ENCODE data around the gene STAT3. TPM values are rescaled to one million over a fixed set of nuclear protein-coding genes. Genes with fewer than 3 reads are reported as not detected.
A peak's percentile ranks its signal among the peaks of the same experiment; 100 is the strongest.

STAT3 gene
- 41.9 TPM for polyA plus RNA-seq (2013, experiment 1 of 4)
- 49.4 TPM for polyA plus RNA-seq (2013, experiment 2 of 4)
- 33.1 TPM for polyA plus RNA-seq (2013, experiment 3 of 4)
- polyA plus RNA-seq (2013, experiment 4 of 4): 34.9 TPM

- Histone ChIP-seq H3K27ac (ENCODE audit: insufficient read depth, low read depth, low read length, poor library complexity, severe bottlenecking) (peak within 1 kb of the TSS; percentile 89), H3K36me3 (ENCODE audit: control insufficient read depth, insufficient read depth, low read length) (no peaks in the 10 kb centered on the region), H3K27me3 (ENCODE audit: control insufficient read depth, insufficient read depth, low read length, poor library complexity, severe bottlenecking) (no peaks in the 10 kb centered on the region), H3K4me3 (ENCODE audit: insufficient read depth, low read depth, low read length) (peak within 1 kb of the TSS; percentile 89), H3K9me3 (ENCODE audit: control insufficient read depth, low read length) (no peaks in the 10 kb centered on the region), H3K4me1 (ENCODE audit: control insufficient read depth, insufficient read depth, low read length) (no peaks in the 10 kb centered on the region)
- WGBS, 2 experiments: 3 to 4% methylated on average over 44 of the region's 44 CpGs
These were observed at the start of gene STAT3 for GRCh38 chr17:42388381-42389134. Gene STAT3, minus strand, starts transcription at chr17:42388442. Its CDS starts 39,926 bp downstream, at chr17:42348516.

DNA sequence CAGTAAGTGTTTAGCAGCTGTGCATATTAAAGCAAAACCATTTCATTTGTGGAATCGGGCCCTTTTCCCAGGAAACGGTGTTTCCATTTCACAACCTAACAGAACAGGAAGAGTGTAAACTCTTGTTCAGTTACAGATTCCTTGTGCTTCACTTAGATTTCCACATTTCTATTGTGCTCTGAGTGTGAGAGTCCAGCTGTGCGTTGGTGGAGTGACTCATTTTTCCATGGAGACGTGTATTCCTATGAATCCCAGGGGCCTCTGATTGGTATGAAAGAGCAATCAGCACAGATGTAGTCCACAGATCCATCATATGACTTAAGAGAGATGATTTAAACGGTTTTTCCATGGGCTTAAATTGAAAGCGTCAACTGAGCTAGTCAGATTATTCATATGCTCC is 48.1 kb upstream of the STAT3 start:
- no peak overlapping the region for H3K27ac ChIP-seq (ENCODE audit: insufficient read depth, low read depth, low read length, poor library complexity, severe bottlenecking)
- no peak overlapping the region for H3K4me3 ChIP-seq (ENCODE audit: insufficient read depth, low read depth, low read length)
- H3K4me1 ChIP-seq (ENCODE audit: control insufficient read depth, insufficient read depth, low read length): no peaks in the 10 kb centered on the region
- no peaks in the 10 kb centered on the region for H3K9me3 ChIP-seq (ENCODE audit: control insufficient read depth, low read length)
- H3K36me3 ChIP-seq (ENCODE audit: control insufficient read depth, insufficient read depth, low read length): no peaks in the 10 kb centered on the region
- WGBS, 2 experiments: 94% methylated on average over 6 of the region's 6 CpGs
- no peaks in the 10 kb centered on the region for H3K27me3 ChIP-seq (ENCODE audit: control insufficient read depth, insufficient read depth, low read length, poor library complexity, severe bottlenecking)

- WGBS, 2 experiments: 61 to 80% methylated on average over 3 of the region's 3 CpGs
- Histone ChIP-seq H3K27me3 (ENCODE audit: control insufficient read depth, insufficient read depth, low read length, poor library complexity, severe bottlenecking) (no peaks in the 10 kb centered on the region), H3K36me3 (ENCODE audit: control insufficient read depth, insufficient read depth, low read length) (no peaks in the 10 kb centered on the region), H3K4me1 (ENCODE audit: control insufficient read depth, insufficient read depth, low read length) (no peaks in the 10 kb centered on the region), H3K9me3 (ENCODE audit: control insufficient read depth, low read length) (no peaks in the 10 kb centered on the region), H3K4me3 (ENCODE audit: insufficient read depth, low read depth, low read length) (no peak overlapping the region), H3K27ac (ENCODE audit: insufficient read depth, low read depth, low read length, poor library complexity, severe bottlenecking) (no peak overlapping the region)
These were observed 43.5 kb upstream of the STAT3 start for GRCh38 chr17:42431758-42432161.

- Histone ChIP-seq H3K27ac (ENCODE audit: insufficient read depth, low read depth, low read length, poor library complexity, severe bottlenecking) (no peak overlapping the region), H3K27me3 (ENCODE audit: control insufficient read depth, insufficient read depth, low read length, poor library complexity, severe bottlenecking) (no peaks in the 10 kb centered on the region), H3K4me3 (ENCODE audit: insufficient read depth, low read depth, low read length) (no peak overlapping the region), H3K4me1 (ENCODE audit: control insufficient read depth, insufficient read depth, low read length) (no peaks in the 10 kb centered on the region), H3K36me3 (ENCODE audit: control insufficient read depth, insufficient read depth, low read length) (no peaks in the 10 kb centered on the region), H3K9me3 (ENCODE audit: control insufficient read depth, low read length) (no peaks in the 10 kb centered on the region)
- WGBS, 2 experiments: 84 to 95% methylated on average over 3 of the region's 3 CpGs
These were observed 41.6 kb upstream of the STAT3 start for GRCh38 chr17:42429726-42430447.

DNA sequence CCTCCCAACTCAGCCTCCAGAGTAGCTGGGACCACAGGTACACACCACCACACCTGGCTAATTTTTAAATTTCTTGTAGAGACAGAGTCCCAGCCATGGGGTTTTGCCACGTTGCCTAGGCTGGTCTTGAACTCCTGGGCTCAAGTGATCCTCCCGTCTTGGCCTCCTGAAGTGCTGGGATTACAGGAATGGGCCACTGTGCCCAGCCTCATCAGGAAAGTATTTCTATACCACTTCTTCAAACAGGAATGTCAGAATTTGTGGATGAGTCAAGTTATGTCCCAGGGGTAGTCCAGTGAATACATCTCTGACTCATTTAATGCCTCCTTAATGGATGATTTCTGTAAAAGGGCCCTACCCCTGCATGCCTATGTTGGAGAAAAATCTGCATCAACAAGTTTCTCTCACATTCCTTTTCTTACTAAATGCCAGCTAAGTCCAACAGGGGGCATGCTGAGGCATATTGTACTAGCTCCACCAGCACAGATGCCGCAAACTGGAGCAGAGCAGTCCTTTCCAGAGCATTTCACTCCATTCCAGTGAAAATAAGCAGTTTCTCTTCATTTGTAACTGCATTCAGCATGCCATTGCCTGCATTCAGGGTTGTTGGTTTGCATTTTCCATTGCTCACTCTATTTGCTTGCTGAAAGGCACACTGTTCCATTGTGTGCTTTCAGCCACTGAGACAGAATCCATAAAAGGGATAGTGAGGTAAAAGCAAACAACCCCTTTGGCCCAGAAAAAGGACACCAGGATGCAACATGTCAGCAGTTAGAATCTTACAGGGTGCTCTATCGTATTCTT is 40.1 kb upstream of the STAT3 start:
- Histone ChIP-seq H3K4me1 (ENCODE audit: control insufficient read depth, insufficient read depth, low read length) (peaks cover 6% of the 10 kb centered on the region), H3K4me3 (ENCODE audit: insufficient read depth, low read depth, low read length) (no peak overlapping the region), H3K27me3 (ENCODE audit: control insufficient read depth, insufficient read depth, low read length, poor library complexity, severe bottlenecking) (peaks cover 5% of the 10 kb centered on the region), H3K36me3 (ENCODE audit: control insufficient read depth, insufficient read depth, low read length) (no peaks in the 10 kb centered on the region), H3K27ac (ENCODE audit: insufficient read depth, low read depth, low read length, poor library complexity, severe bottlenecking) (no peak overlapping the region), H3K9me3 (ENCODE audit: control insufficient read depth, low read length) (no peaks in the 10 kb centered on the region)
- WGBS, 2 experiments: 66 to 75% methylated on average over 4 of the region's 4 CpGs

GRCh38 chr17:42424991-42425610 is 36.9 kb upstream of the STAT3 start:
- H3K9me3 ChIP-seq (ENCODE audit: control insufficient read depth, low read length): no peaks in the 10 kb centered on the region
- H3K4me1 ChIP-seq (ENCODE audit: control insufficient read depth, insufficient read depth, low read length): peaks cover 6% of the 10 kb centered on the region
- 82 to 91% methylated on average over 4 of the region's 4 CpGs for WGBS, 2 experiments
- no peak overlapping the region for H3K27ac ChIP-seq (ENCODE audit: insufficient read depth, low read depth, low read length, poor library complexity, severe bottlenecking)
- H3K4me3 ChIP-seq (ENCODE audit: insufficient read depth, low read depth, low read length): no peak overlapping the region
- peaks cover 37% of the 10 kb centered on the region for H3K27me3 ChIP-seq (ENCODE audit: control insufficient read depth, insufficient read depth, low read length, poor library complexity, severe bottlenecking)
- no peaks in the 10 kb centered on the region for H3K36me3 ChIP-seq (ENCODE audit: control insufficient read depth, insufficient read depth, low read length)

GRCh38 chr17:42423766-42424165 is 35.5 kb upstream of the STAT3 start:
- no peak overlapping the region for H3K27ac ChIP-seq (ENCODE audit: insufficient read depth, low read depth, low read length, poor library complexity, severe bottlenecking)
- WGBS, 2 experiments: 65 to 72% methylated on average over 11 of the region's 11 CpGs
- H3K4me3 ChIP-seq (ENCODE audit: insufficient read depth, low read depth, low read length): peak overlapping the region; percentile 59
- H3K36me3 ChIP-seq (ENCODE audit: control insufficient read depth, insufficient read depth, low read length): no peaks in the 10 kb centered on the region
- H3K27me3 ChIP-seq (ENCODE audit: control insufficient read depth, insufficient read depth, low read length, poor library complexity, severe bottlenecking): peaks cover 40% of the 10 kb centered on the region
- peaks cover 6% of the 10 kb centered on the region for H3K4me1 ChIP-seq (ENCODE audit: control insufficient read depth, insufficient read depth, low read length)
- H3K9me3 ChIP-seq (ENCODE audit: control insufficient read depth, low read length): no peaks in the 10 kb centered on the region

GRCh38 chr17:42422958-42423712 is 34.9 kb upstream of the STAT3 start, which contains the start of gene CAVIN1:
Gene CAVIN1, minus strand, starts transcription at chr17:42423256. Its CDS starts 159 bp downstream, at chr17:42423097.
- Histone ChIP-seq H3K4me3 (ENCODE audit: insufficient read depth, low read depth, low read length) (peak within 1 kb of the TSS; percentile 59), H3K27ac (ENCODE audit: insufficient read depth, low read depth, low read length, poor library complexity, severe bottlenecking) (no peak within 1 kb of the TSS), H3K27me3 (ENCODE audit: control insufficient read depth, insufficient read depth, low read length, poor library complexity, severe bottlenecking) (peaks cover 40% of the 10 kb centered on the region), H3K9me3 (ENCODE audit: control insufficient read depth, low read length) (no peaks in the 10 kb centered on the region), H3K36me3 (ENCODE audit: control insufficient read depth, insufficient read depth, low read length) (no peaks in the 10 kb centered on the region), H3K4me1 (ENCODE audit: control insufficient read depth, insufficient read depth, low read length) (peaks cover 6% of the 10 kb centered on the region)
- WGBS, 2 experiments: 1 to 2% methylated on average over 57 to 58 of the region's 58 CpGs

DNA sequence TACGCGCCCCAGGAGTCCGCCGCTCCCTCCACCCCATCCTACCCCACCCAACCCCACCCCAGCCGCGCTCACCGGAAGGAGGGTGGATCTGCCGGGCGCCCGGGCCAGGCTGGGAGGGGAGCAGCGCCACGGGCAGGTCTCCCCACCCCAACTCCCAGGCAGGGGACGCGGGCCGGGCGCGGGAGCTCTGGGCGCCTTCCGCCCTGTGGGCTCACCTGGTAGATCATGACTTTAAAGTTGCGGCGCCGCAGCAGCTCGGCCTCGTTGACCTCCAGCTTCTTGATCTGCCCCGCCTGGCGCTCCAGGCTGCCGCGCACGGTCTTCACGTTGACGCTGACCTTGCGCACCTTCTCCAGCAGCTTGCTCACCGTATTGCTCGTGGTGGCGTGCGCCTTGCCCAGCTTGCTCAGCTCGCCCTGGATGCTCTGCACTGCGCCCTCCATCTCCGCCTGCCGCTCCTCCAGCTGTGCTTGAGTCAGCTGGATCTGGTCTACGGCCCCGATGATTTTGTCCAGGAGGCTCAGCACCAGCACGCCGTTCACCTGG is 34.2 kb upstream of the STAT3 start:
- H3K4me1 ChIP-seq (ENCODE audit: control insufficient read depth, insufficient read depth, low read length): peaks cover 6% of the 10 kb centered on the region

More for the DNA sequence above, 34.2 kb upstream of the STAT3 start:
- Histone ChIP-seq H3K27me3 (ENCODE audit: control insufficient read depth, insufficient read depth, low read length, poor library complexity, severe bottlenecking) (peaks cover 40% of the 10 kb centered on the region), H3K4me3 (ENCODE audit: insufficient read depth, low read depth, low read length) (peak overlapping the region; percentile 59), H3K9me3 (ENCODE audit: control insufficient read depth, low read length) (no peaks in the 10 kb centered on the region), H3K36me3 (ENCODE audit: control insufficient read depth, insufficient read depth, low read length) (no peaks in the 10 kb centered on the region), H3K27ac (ENCODE audit: insufficient read depth, low read depth, low read length, poor library complexity, severe bottlenecking) (no peak overlapping the region)
- 0 to 1% methylated on average over 44 of the region's 44 CpGs for WGBS, 2 experiments
